GM12878 (cell line): Measurements from ENCODE around the gene CHODL.

Experiments used
- TBL1XR1 ChIP-seq: IDR thresholded peaks from 2 replicates; pipeline ENCODE4 v1.6.1; 2012; ENCODE audit warnings: low read depth, low read length, improper control_type of control experiment
- TF ChIP-seq, protein P1 (sequence below), 3 experiments: IDR thresholded peaks in 2 of 3; conservative IDR thresholded peaks in 1 of 3; 2 replicates each; pipeline ENCODE4 v1.5.1; 2011; ENCODE audit warnings: low read depth in 3 of 3, low read length in 3 of 3, mild to moderate bottlenecking in 3 of 3, control low read depth in 2 of 3, moderate library complexity in 2 of 3, inconsistent platforms in 1 of 3, mixed read lengths in 1 of 3; ENCODE audit not compliant: control insufficient read depth in 2 of 3, insufficient read depth in 1 of 3; ENCODE audit errors: extremely low read depth in 1 of 3

DNA sequence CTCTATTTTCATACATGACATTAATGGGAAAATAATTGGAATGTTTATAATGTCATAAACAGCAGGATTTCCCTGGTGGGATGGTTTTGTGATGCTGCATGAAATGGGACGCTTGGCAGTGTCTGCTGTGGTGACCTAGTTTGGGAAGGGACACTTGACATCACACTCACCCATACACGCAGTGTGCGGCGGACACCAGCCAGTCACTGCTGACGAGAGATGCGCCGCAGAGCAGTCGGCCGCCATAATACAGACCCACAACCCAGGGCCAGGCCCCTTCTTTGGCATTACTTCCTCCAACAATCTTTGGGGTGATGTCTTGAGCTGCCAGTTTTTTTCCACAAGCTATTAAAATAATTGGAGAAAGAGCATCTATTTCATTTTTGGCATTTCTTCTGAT lies 49.5 kb downstream of the CHODL start:
- TF ChIP-seq TBL1XR1: no peak
- TF ChIP-seq, protein P1, sequence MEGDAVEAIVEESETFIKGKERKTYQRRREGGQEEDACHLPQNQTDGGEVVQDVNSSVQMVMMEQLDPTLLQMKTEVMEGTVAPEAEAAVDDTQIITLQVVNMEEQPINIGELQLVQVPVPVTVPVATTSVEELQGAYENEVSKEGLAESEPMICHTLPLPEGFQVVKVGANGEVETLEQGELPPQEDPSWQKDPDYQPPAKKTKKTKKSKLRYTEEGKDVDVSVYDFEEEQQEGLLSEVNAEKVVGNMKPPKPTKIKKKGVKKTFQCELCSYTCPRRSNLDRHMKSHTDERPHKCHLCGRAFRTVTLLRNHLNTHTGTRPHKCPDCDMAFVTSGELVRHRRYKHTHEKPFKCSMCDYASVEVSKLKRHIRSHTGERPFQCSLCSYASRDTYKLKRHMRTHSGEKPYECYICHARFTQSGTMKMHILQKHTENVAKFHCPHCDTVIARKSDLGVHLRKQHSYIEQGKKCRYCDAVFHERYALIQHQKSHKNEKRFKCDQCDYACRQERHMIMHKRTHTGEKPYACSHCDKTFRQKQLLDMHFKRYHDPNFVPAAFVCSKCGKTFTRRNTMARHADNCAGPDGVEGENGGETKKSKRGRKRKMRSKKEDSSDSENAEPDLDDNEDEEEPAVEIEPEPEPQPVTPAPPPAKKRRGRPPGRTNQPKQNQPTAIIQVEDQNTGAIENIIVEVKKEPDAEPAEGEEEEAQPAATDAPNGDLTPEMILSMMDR (IDR thresholded peaks at IDR 0.05 in 2 of 3, conservative IDR thresholded peaks at IDR 0.05 in 1 of 3; ENCODE audit: control insufficient read depth in 2 of 3, extremely low read depth in 1 of 3, insufficient read depth in 1 of 3, low read depth in 3 of 3, low read length in 3 of 3): no peak
